PC-3 (cell line): Measurements from ENCODE around the gene KEAP1.
A peak's percentile ranks its signal among the peaks of the same experiment; 100 is the strongest.

ENCODE experiments used
- CTCF ChIP-seq: fragments of 300-600 bp; sonication (generic); conservative IDR thresholded peaks from 2 replicates; pipeline ENCODE4 v1.5.1; 2017; ENCODE audit warnings: antibody characterized with exemption, low read depth, mild to moderate bottlenecking, low read length
- EZH2 ChIP-seq: fragments of 300-600 bp; sonication (generic); IDR thresholded peaks from one replicate; pipeline ENCODE4 v1.6.1; 2017; ENCODE audit warnings: antibody characterized with exemption, mild to moderate bottlenecking, low read length; ENCODE audit not compliant: unreplicated experiment

- TF ChIP-seq CTCF (peak; percentile 89), EZH2 (no peak)
Observed at GRCh38 chr19:10505583-10506229, 2.5 kb upstream of the KEAP1 start.
